Adipose tissue (tissue), 3 donors: Measurements from ENCODE around the gene RBP7. TPM values are rescaled to one million over a fixed set of nuclear protein-coding genes. Genes with fewer than 3 reads are reported as not detected.
"Not testable (repeated sequence)": the region's sequence is repeated elsewhere in the genome, so short reads cannot be mapped to it uniquely, and the experiment has no call there.

ENCODE experiments used
- H3K27ac ChIP-seq: one replicate; pipeline ENCODE4 v1.5.1; 2013; ENCODE audit warnings: low read depth, low read length
- WGBS, 3 donors: extraction: QIAGEN DNeasy Blood & Tissue Kit; methylation state at CpG; one replicate each; pipeline ENCODE4 v1.1.7; 2013; 5-methylcytosine and 5-hydroxymethylcytosine counted together
- polyA plus RNA-seq, 3 donors: library from polyadenylated mRNA; stranded (reverse); fragments of 200-250 nt; gene quantifications; one replicate each; pipeline ENCODE4 v1.2.3, GENCODE V29; 2013
- donor health status: healthy with polysubstance abuse.
- donor health status: Bipolar disorder and iron deficiency.
- donor health status: healthy.

Gene RBP7
- polyA plus RNA-seq, 3 donors: 14.7 to 162 (median 139) TPM

- WGBS, 3 donors: 83 to 87% (median 84%) methylated on average over 2 of the region's 2 CpGs
- no peak overlapping the region for H3K27ac ChIP-seq
These were observed 28.3 kb downstream of the RBP7 start for GRCh38 chr1:10025354-10025753.

- no peak overlapping the region for H3K27ac ChIP-seq
These were observed 30.0 kb downstream of the RBP7 start for GRCh38 chr1:10027027-10027426.

GRCh38 chr1:10028956-10029500 is 32.0 kb downstream of the RBP7 start:
- 57 to 85% (median 73%) methylated on average over 16 to 24 of the region's 24 CpGs for WGBS, 3 donors
- H3K27ac ChIP-seq: not testable (repeated sequence)

- H3K27ac ChIP-seq: no peak overlapping the region
- 86 to 93% (median 92%) methylated on average over 3 of the region's 3 CpGs for WGBS, 3 donors
These were observed 34.4 kb downstream of the RBP7 start for GRCh38 chr1:10031461-10031860.

GRCh38 chr1:10032590-10033358 is 35.7 kb downstream of the RBP7 start, which contains the start of gene UBE4B:
Gene UBE4B (plus strand): TSS chr1:10032958. CDS start chr1:10033671, 713 bp downstream.
- peak within 1 kb of the TSS; percentile 72 for H3K27ac ChIP-seq
- WGBS, 3 donors: 0 to 1% (median 0%) methylated on average over 50 to 73 of the region's 73 CpGs

GRCh38 chr1:10033359-10033845 is 36.4 kb downstream of the RBP7 start:
- WGBS, 3 donors: 0 to 1% (median 0%) methylated on average over 19 of the region's 19 CpGs

GRCh38 chr1:10042746-10043145 is 45.7 kb downstream of the RBP7 start:
- no peak overlapping the region for H3K27ac ChIP-seq
- WGBS, 3 donors: 93 to 97% (median 96%) methylated on average over 4 of the region's 4 CpGs

More at GRCh38 chr1:10033359-10033845, 36.4 kb downstream of the RBP7 start:
- no peak overlapping the region for H3K27ac ChIP-seq

GRCh38 chr1:10045480-10046355 is 48.7 kb downstream of the RBP7 start:
- H3K27ac ChIP-seq: no peak overlapping the region
- WGBS, 3 donors: 71 to 78% (median 77%) methylated on average over 8 of the region's 8 CpGs

- WGBS, 3 donors: 50 to 69% (median 60%) methylated on average over 8 of the region's 8 CpGs
- H3K27ac ChIP-seq: no peak overlapping the region
These were observed 49.5 kb downstream of the RBP7 start for GRCh38 chr1:10046356-10047085.

GRCh38 chr1:10048601-10049000 is 51.6 kb downstream of the RBP7 start:
- 88 to 99% (median 92%) methylated on average over 3 of the region's 3 CpGs for WGBS, 3 donors
- H3K27ac ChIP-seq: no peak overlapping the region

GRCh38 chr1:10050611-10051010 is 53.6 kb downstream of the RBP7 start:
- WGBS, 3 donors: 65 to 93% (median 91%) methylated on average over 3 of the region's 3 CpGs
- H3K27ac ChIP-seq: no peak overlapping the region

- whole genome bisulfite sequencing, 3 donors: 92 to 100% (median 92%) methylated on average over 1 of the region's 1 CpG
These were observed 54.6 kb downstream of the RBP7 start for GRCh38 chr1:10051656-10052055.

GRCh38 chr1:10052347-10052746 is 55.3 kb downstream of the RBP7 start:
- H3K27ac ChIP-seq: no peak overlapping the region
- 91 to 96% (median 95%) methylated on average over 4 of the region's 4 CpGs for WGBS, 3 donors

More at GRCh38 chr1:10051656-10052055, 54.6 kb downstream of the RBP7 start:
- no peak overlapping the region for H3K27ac ChIP-seq

GRCh38 chr1:10054465-10054864 is 57.4 kb downstream of the RBP7 start:
- H3K27ac ChIP-seq: no peak overlapping the region
- 71 to 98% (median 80%) methylated on average over 2 of the region's 2 CpGs for WGBS, 3 donors

GRCh38 chr1:10056599-10056987 is 59.6 kb downstream of the RBP7 start:
- H3K27ac ChIP-seq: no peak overlapping the region

GRCh38 chr1:10057343-10057742 is 60.3 kb downstream of the RBP7 start:
- WGBS, 3 donors: 44 to 87% (median 85%) methylated on average over 4 of the region's 4 CpGs
- H3K27ac ChIP-seq: no peak overlapping the region

More at GRCh38 chr1:10056599-10056987, 59.6 kb downstream of the RBP7 start:
- WGBS, 3 donors: 69 to 95% (median 86%) methylated on average over 4 of the region's 4 CpGs

GRCh38 chr1:10057796-10058195 is 60.8 kb downstream of the RBP7 start:
- H3K27ac ChIP-seq: no peak overlapping the region
- WGBS, 3 donors: 35 to 86% (median 84%) methylated on average over 5 of the region's 5 CpGs

- H3K27ac ChIP-seq: no peak overlapping the region
- WGBS, 3 donors: 81 to 88% (median 81%) methylated on average over 8 of the region's 8 CpGs
These were observed 62.3 kb downstream of the RBP7 start for GRCh38 chr1:10059342-10059718.
